HepG2 (cell line): ENCODE data around the gene DRC3. TPM values are rescaled to one million over a fixed set of nuclear protein-coding genes. Genes with fewer than 3 reads are reported as not detected.

Source experiments
- ATAC-seq: fragments of 200-7000 bp; cut with Tn5 transposase; 3 replicates; pipeline ENCODE4 v1.9.1; 2020; ENCODE audit warnings: mild to moderate bottlenecking, moderate library complexity
- BruUV-seq: library from RNA; stranded (reverse); fragments of 400-500 nt; replicated peaks from 2 replicates; lab custom pipeline; 2021; lab: Mats Ljungman, UMichigan
- CTCF ChIA-PET: fragments of 300-600 bp; formaldehyde crosslinking; extraction: SDS; loops from one replicate; lab custom pipeline; 2021; ENCODE audit warnings: low total read pairs, inconsistent platforms, low intra/inter-chr PET ratio; lab: Yijun Ruan, JAX
- POLR2A ChIA-PET: fragments of 350-600 bp; sonication (Branson Sonifier 250); formaldehyde crosslinking; loops from one replicate; lab custom pipeline; 2020; ENCODE audit warnings: antibody characterized with exemption, inconsistent platforms; lab: Yijun Ruan, JAX
- DNase-seq: peaks from one replicate; pipeline ENCODE4 v3.0.0-alpha.2; 2015; ENCODE audit warnings: low spot score
- FAIRE-seq: peaks from 3 replicates; lab custom pipeline; 2011; peaks lifted over from hg19 to GRCh38; lab: Jason Lieb, UNC
- H2AFZ ChIP-seq: one replicate; pipeline ENCODE4 v1.6.1; 2011; ENCODE audit warnings: low read length, inconsistent platforms
- H3K27ac ChIP-seq: fragments of 300-600 bp; 3 replicates; pipeline ENCODE4 v1.8.0; 2011; ENCODE audit warnings: mixed run types, mild to moderate bottlenecking, mixed read lengths, low read length, inconsistent platforms; ENCODE audit not compliant: insufficient read depth; ENCODE audit errors: extremely low read length
- H3K27me3 ChIP-seq, 2 experiments: fragments of 200-600 bp in 1 of 2; 2 replicates in 1 of 2; 3 replicates in 1 of 2; pipeline versions ENCODE4 v1.6.0 to v1.8.0; 2011; ENCODE audit warnings: low read length in 2 of 2, mild to moderate bottlenecking in 2 of 2, moderate library complexity in 2 of 2, inconsistent platforms in 1 of 2; ENCODE audit not compliant: insufficient read depth in 2 of 2, control insufficient read depth in 1 of 2
- H3K36me3 ChIP-seq, 2 experiments: fragments of 200-600 bp in 1 of 2; replicated peaks in 1 of 2; 2 replicates in 1 of 2; 3 replicates in 1 of 2; pipeline versions ENCODE4 v1.5.1 to v1.8.0; 2011; ENCODE audit warnings: low read length in 2 of 2, inconsistent platforms in 1 of 2; ENCODE audit not compliant: insufficient read depth in 2 of 2, control insufficient read depth in 1 of 2
- H3K4me1 ChIP-seq: 2 replicates; pipeline ENCODE4 v1.5.1; 2012; ENCODE audit warnings: low read length, inconsistent platforms; ENCODE audit not compliant: insufficient read depth
- H3K4me2 ChIP-seq: 2 replicates; pipeline ENCODE4 v1.6.0; 2011; ENCODE audit warnings: low read depth, low read length, inconsistent platforms
- H3K4me3 ChIP-seq, 3 experiments: fragments of 200-600 bp in 1 of 3; sonication (generic), shearing (Covaris generic) in 1 of 3; replicated peaks in 1 of 3; 2 replicates each; pipeline ENCODE4 v1.5.1; 2011 to 2016; ENCODE audit warnings: low read length in 3 of 3, inconsistent platforms in 2 of 3, low read depth in 2 of 3, mild to moderate bottlenecking in 2 of 3, control low read depth in 1 of 3, mixed read lengths in 1 of 3; ENCODE audit not compliant: insufficient read depth in 1 of 3
- H3K79me2 ChIP-seq: one replicate; pipeline ENCODE4 v1.6.1; 2011; ENCODE audit warnings: low read length, inconsistent platforms; ENCODE audit not compliant: insufficient read depth
- H3K9ac ChIP-seq: 2 replicates; pipeline ENCODE4 v1.6.0; 2011; ENCODE audit warnings: mild to moderate bottlenecking, low read depth, low read length, inconsistent platforms; ENCODE audit not compliant: insufficient read depth
- H3K9me3 ChIP-seq: 2 replicates; pipeline ENCODE4 v1.5.1; 2012; ENCODE audit warnings: mild to moderate bottlenecking, low read length
- H4K20me1 ChIP-seq: 2 replicates; pipeline ENCODE4 v1.6.0; 2011; ENCODE audit warnings: inconsistent platforms, mild to moderate bottlenecking, low read length, moderate library complexity; ENCODE audit not compliant: insufficient read depth
- ERF ChIP-seq: IDR thresholded peaks from 2 replicates; pipeline ENCODE4 v1.6.1; 2018; ENCODE audit warnings: missing biosample characterization, missing genetic modification reagents
- SP140L ChIP-seq: sonication (generic); formaldehyde crosslinking; IDR thresholded peaks from 2 replicates; pipeline ENCODE4 v1.4.0; 2020; ENCODE audit warnings: missing genetic modification reagents, borderline replicate concordance
- SSRP1 ChIP-seq: IDR thresholded peaks from 2 replicates; pipeline ENCODE4 v1.6.1; 2016; ENCODE audit warnings: control low read depth
- TBX2 ChIP-seq: sonication (generic); formaldehyde crosslinking; IDR thresholded peaks from 2 replicates; pipeline ENCODE4 v1.5.0; 2020; ENCODE audit warnings: missing genetic modification reagents, mild to moderate bottlenecking, borderline replicate concordance
- THRA ChIP-seq: sonication (generic); formaldehyde crosslinking; IDR thresholded peaks from 2 replicates; pipeline ENCODE4 v1.4.0; 2020; ENCODE audit warnings: missing genetic modification reagents, borderline replicate concordance
- ZBTB20 ChIP-seq: sonication (generic); formaldehyde crosslinking; IDR thresholded peaks from 2 replicates; pipeline ENCODE4 v1.8.1; 2023; ENCODE audit warnings: missing genetic modification reagents, low read depth, mild to moderate bottlenecking, borderline replicate concordance
- ZHX2 ChIP-seq, 2 experiments: sonication (generic) in 1 of 2; formaldehyde crosslinking in 1 of 2; IDR thresholded peaks; 2 replicates each; pipeline versions ENCODE4 v1.6.1 to v1.9.0; 2014 to 2022; ENCODE audit warnings: antibody characterized with exemption in 1 of 2, borderline replicate concordance in 1 of 2, inconsistent platforms in 1 of 2, low read depth in 1 of 2, missing genetic modification reagents in 1 of 2
- ZNF142 ChIP-seq: sonication (generic); formaldehyde crosslinking; IDR thresholded peaks from 2 replicates; pipeline ENCODE4 v1.4.0; 2020; ENCODE audit warnings: missing genetic modification reagents
- ZNF780A ChIP-seq: sonication (generic); formaldehyde crosslinking; IDR thresholded peaks from 2 replicates; pipeline ENCODE4 v1.8.0; 2022; ENCODE audit warnings: mild to moderate bottlenecking, missing genetic modification reagents, moderate library complexity
- WGBS: methylation state at CpG from one replicate; pipeline ENCODE4 v1.1.6; 2017; ENCODE audit warnings: low lambda C conversion rate; 5-methylcytosine and 5-hydroxymethylcytosine counted together
- in situ Hi-C: cut with HindIII; loops from 2 replicates; pipeline ENCODE4 v1.10.0; 2017; ENCODE audit warnings: low pct_unique_long_range_greater_than_20kb; ENCODE audit not compliant: extremely low pct_ligation_motif_present
- intact Hi-C: fragments of 100-400 bp; cut with micrococcal nuclease; formaldehyde crosslinking; loops from one replicate; pipeline ENCODE4 v1.10.0; 2022; ENCODE audit not compliant: unreplicated experiment
- polyA plus RNA-seq, 8 experiments: library from polyadenylated mRNA; depleted of rRNA in 3 of 8; stranded (reverse) in 7 of 8; unstranded in 1 of 8; fragments of >200 nt; fragmentation: Illumina TruSeq in 4 of 8; extraction: Trizol in 4 of 8; gene quantifications; 2 replicates each; pipeline versions ENCODE4 v1.2.1 to v1.2.3, GENCODE V29; 2011 to 2016; ENCODE audit warnings: low read depth in 4 of 8, missing spikeins in 1 of 8, mixed read lengths in 1 of 8; ENCODE audit not compliant: insufficient read depth in 1 of 8
- total RNA-seq, 5 experiments: library from RNA; depleted of rRNA; stranded (reverse); fragments of >200 nt; fragmentation: Illumina TruSeq; extraction: Trizol; gene quantifications; 2 replicates each; pipeline ENCODE4 v1.2.3, GENCODE V29; 2016; ENCODE audit warnings: low read depth in 1 of 5

Gene DRC3
- total and polyA plus RNA-seq, 2 of the 13 experiments (the other 11 are each of a cell fraction or from before 2014, with no cell fraction given) = 0.53 to 0.87 TPM

GRCh38 chr17:17950347-17950746, 22.3 kb upstream of the DRC3 start:
- BruUV-seq = no TSS peak
- Histone ChIP-seq H3K27ac (no peak overlapping the region), H3K9ac (no peak overlapping the region), H4K20me1 (no peaks in the 10 kb centered on the region), H3K9me3 (no peaks in the 10 kb centered on the region), H3K27me3 (no peaks in the 10 kb centered on the region), H3K4me3 (no peak overlapping the region), H3K36me3 (no peaks in the 10 kb centered on the region), H3K79me2 (no peaks in the 10 kb centered on the region), H2AFZ (no peak overlapping the region), H3K4me1 (peaks cover 8% of the 10 kb centered on the region), H3K4me2 (no peak overlapping the region)
- in situ Hi-C loops (no loop called here), intact Hi-C loops (no loop called here)
- FAIRE-seq (no peak), ATAC-seq (no peak), DNase-seq (no peak)
- POLR2A ChIA-PET = no interaction called here
- WGBS = 94% methylated on average over 7 of the region's 7 CpGs
- CTCF ChIA-PET = no interaction called here
- TF ChIP-seq SP140L (CRISPR knock-in tag) (no peak), TBX2 (CRISPR knock-in tag) (no peak), ZNF780A (CRISPR knock-in tag) (no peak), THRA (no peak), ZHX2 (IDR thresholded peaks at IDR 0.05; ENCODE audit: low read depth) (no peak), ZHX2 (CRISPR knock-in tag; IDR thresholded peaks at IDR 0.05; ENCODE audit: borderline replicate concordance) (no peak), ZNF142 (CRISPR knock-in tag) (no peak), ZBTB20 (CRISPR knock-in tag) (no peak), ERF (CRISPR knock-in tag) (no peak), SSRP1 (CRISPR knock-in tag) (no peak)
